ENCODE data around the gene HRAS.
A peak's percentile ranks its signal among the peaks of the same experiment; 100 is the strongest.

Gene HRAS

GRCh38 chr11:567011-567628 is 31.7 kb upstream of the HRAS start:
- no peak for DNase-seq

- DNase-seq: no peak
These were observed 30.6 kb upstream of the HRAS start for GRCh38 chr11:565921-566509.

- DNase-seq: no peak
These were observed 28.6 kb upstream of the HRAS start for GRCh38 chr11:563812-564578.

- DNase-seq: no peak
These were observed 27.9 kb upstream of the HRAS start for GRCh38 chr11:563066-563811.

- DNase-seq: no peak
These were observed 26.8 kb upstream of the HRAS start for GRCh38 chr11:562046-562645.

GRCh38 chr11:561148-562003 is 26.0 kb upstream of the HRAS start:
- no peak for DNase-seq

GRCh38 chr11:560305-561147 is 25.1 kb upstream of the HRAS start, which contains the start of the genes LMNTD2 and RASSF7:
TSS of gene LMNTD2 (minus strand) at chr11:560738. CDS start at chr11:560716, 22 bp downstream.
TSS of gene RASSF7 (plus strand) at chr11:560970. CDS start at chr11:561769, 799 bp downstream.
- peak; percentile 75 for DNase-seq

GRCh38 chr11:559712-560304 is 24.4 kb upstream of the HRAS start:
- DNase-seq: no peak

GRCh38 chr11:559020-559620 is 23.7 kb upstream of the HRAS start:
- DNase-seq: no peak

- no peak for DNase-seq
These were observed 23.1 kb upstream of the HRAS start for GRCh38 chr11:558503-558902.

- no peak for DNase-seq
These were observed 22.2 kb upstream of the HRAS start for GRCh38 chr11:557328-558132.

GRCh38 chr11:556662-557256 is 21.4 kb upstream of the HRAS start:
- DNase-seq: no peak

GRCh38 chr11:555780-556661 is 20.6 kb upstream of the HRAS start:
- DNase-seq: no peak

- DNase-seq: no peak
These were observed 19.9 kb upstream of the HRAS start for GRCh38 chr11:555227-555779.

GRCh38 chr11:554428-555226 is 19.3 kb upstream of the HRAS start:
- DNase-seq: peak; percentile 5

- DNase-seq: no peak
These were observed 18.6 kb upstream of the HRAS start for GRCh38 chr11:553988-554340.

All from T1000 (cell line).